GM10266 (cell line): ENCODE data around the gene TMEM33.

Experiments used
- DNase-seq: peaks from one replicate; pipeline ENCODE4 v3.0.0; 2012; ENCODE audit errors: extremely low spot score
- TF ChIP-seq, protein P1 (sequence below): IDR thresholded peaks from 2 replicates; pipeline ENCODE4 v1.5.1; 2012; ENCODE audit warnings: mild to moderate bottlenecking, low read depth; ENCODE audit not compliant: control insufficient read depth, insufficient read depth; ENCODE audit errors: missing control alignments

TMEM33 gene, protein sequence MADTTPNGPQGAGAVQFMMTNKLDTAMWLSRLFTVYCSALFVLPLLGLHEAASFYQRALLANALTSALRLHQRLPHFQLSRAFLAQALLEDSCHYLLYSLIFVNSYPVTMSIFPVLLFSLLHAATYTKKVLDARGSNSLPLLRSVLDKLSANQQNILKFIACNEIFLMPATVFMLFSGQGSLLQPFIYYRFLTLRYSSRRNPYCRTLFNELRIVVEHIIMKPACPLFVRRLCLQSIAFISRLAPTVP

GRCh38 chr4:41934901-41935651 lies at the start of gene TMEM33:
Gene TMEM33, plus strand, starts transcription at chr4:41935429. Its CDS starts 56 bp downstream, at chr4:41935485.
- TF ChIP-seq, protein P1, sequence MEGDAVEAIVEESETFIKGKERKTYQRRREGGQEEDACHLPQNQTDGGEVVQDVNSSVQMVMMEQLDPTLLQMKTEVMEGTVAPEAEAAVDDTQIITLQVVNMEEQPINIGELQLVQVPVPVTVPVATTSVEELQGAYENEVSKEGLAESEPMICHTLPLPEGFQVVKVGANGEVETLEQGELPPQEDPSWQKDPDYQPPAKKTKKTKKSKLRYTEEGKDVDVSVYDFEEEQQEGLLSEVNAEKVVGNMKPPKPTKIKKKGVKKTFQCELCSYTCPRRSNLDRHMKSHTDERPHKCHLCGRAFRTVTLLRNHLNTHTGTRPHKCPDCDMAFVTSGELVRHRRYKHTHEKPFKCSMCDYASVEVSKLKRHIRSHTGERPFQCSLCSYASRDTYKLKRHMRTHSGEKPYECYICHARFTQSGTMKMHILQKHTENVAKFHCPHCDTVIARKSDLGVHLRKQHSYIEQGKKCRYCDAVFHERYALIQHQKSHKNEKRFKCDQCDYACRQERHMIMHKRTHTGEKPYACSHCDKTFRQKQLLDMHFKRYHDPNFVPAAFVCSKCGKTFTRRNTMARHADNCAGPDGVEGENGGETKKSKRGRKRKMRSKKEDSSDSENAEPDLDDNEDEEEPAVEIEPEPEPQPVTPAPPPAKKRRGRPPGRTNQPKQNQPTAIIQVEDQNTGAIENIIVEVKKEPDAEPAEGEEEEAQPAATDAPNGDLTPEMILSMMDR = no peak
- DNase-seq = peak; percentile 82

GRCh38 chr4:41885456-41885855 lies 49.8 kb upstream of the TMEM33 start:
- TF ChIP-seq, protein P1 = no peak
- DNase-seq = no peak

DNA sequence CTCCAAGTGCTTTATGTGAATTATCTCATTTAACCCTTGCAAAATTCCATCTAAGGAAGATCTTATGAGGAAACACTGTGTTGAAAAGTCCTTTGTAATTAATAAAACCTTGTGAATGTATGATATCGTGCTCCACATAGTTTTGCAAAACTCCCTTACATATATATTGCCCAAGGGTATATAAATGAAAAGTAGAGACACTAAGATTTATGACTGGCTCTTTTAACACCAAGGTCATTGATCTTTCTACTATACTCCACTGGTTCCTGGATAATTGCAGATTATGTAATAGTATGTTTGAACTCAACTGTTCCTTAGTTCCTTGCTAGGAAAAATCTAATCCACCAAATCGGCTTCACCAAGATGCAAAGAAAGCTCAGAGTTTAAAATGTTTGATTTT lies 48.0 kb upstream of the TMEM33 start:
- TF ChIP-seq, protein P1 = no peak
- no peak for DNase-seq

DNA sequence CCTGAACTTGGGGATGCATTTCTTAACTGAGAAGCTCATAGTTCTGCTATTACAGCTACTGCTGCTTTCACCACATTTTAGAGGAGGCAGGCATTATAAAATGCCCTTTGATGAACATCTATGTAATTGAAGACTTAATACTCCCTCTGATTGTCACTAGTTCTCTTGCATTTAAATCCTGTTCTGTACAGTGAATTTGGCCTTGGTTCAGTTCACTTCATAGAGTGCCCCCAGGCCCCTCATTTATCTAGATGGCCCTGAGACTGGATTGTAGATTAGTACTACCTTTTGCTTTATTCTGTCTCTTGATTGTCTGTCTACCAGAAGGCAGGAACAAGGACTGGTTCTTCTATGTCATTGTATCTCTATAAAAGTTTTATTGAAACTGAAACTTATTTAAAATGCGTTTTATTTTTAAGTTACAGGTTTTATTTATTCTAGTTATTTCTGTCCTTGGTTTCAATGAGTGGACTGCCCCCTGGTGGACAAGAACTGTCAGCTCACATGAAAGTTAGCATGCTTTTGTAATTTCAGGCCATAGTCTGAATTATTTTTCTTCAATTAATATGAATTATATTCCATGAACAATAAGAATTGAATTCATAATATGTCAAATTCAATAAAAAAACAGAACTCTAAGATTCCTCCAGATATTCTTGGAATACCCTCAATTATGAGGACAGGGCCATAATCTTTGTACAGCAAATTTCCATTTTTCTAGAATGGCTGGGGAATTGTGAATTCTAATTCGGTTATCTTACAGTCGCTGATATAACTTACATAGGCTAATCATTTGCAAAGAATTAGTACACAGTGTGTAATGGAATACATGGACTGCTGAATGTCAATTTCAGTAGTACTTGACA lies 47.2 kb upstream of the TMEM33 start:
- DNase-seq = peak; percentile 44

GRCh38 chr4:41888687-41889074 lies 46.5 kb upstream of the TMEM33 start:
- TF ChIP-seq, protein P1 = no peak
- DNase-seq = no peak

More for the DNA sequence above, 47.2 kb upstream of the TMEM33 start:
- TF ChIP-seq, protein P1 = peak; percentile 74

- no peak for DNase-seq
- TF ChIP-seq, protein P1 = no peak
Observed at GRCh38 chr4:41889317-41889716, 45.9 kb upstream of the TMEM33 start.

DNA sequence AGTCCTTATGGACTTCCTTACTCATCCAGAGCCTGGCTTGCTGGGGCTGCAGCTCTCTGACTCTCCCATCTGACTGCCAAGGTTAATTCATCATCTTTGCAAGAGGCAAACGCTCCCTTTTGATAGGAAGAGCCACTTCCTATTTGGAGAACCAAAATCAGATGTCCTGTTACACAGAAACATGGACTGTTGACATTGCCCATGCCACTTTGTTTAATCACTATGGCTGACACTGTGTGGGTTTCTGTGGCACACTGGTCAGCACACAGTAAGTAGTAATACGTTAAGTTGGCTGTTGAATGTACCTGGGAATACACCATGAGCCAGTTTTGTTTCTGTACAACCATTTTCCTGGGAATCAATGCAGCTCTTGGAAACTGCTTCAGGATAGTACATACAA lies 45.1 kb upstream of the TMEM33 start:
- no peak for DNase-seq
- TF ChIP-seq, protein P1 = no peak
